GM21717 (cell line): ENCODE results near the gene EIF3J.
A peak's percentile ranks its signal among the peaks of the same experiment; 100 is the strongest.
"Not testable (repeated sequence)": the region's sequence is repeated elsewhere in the genome, so short reads cannot be mapped to it uniquely, and the experiment has no call there.

Experiments used
- ATAC-seq: cut with Tn5 transposase; IDR thresholded peaks from one replicate; pipeline ENCODE4 v1.9.1; 2021; ENCODE audit warnings: mild to moderate bottlenecking, moderate library complexity; ENCODE audit not compliant: unreplicated experiment

EIF3J gene

GRCh38 chr15:44536962-44537734, at the start of gene EIF3J:
EIF3J (plus strand) TSS chr15:44537147; CDS start chr15:44537195, 48 bp downstream.
- peak; percentile 79 for ATAC-seq

- no peak for ATAC-seq
Observed at GRCh38 chr15:44489464-44489863, 47.5 kb upstream of the EIF3J start.

- ATAC-seq, result no peak
Observed at GRCh38 chr15:44490622-44491021, 46.3 kb upstream of the EIF3J start.

GRCh38 chr15:44492040-44492439, 44.9 kb upstream of the EIF3J start:
- no peak for ATAC-seq

GRCh38 chr15:44492672-44493071, 44.3 kb upstream of the EIF3J start:
- no peak for ATAC-seq

- no peak for ATAC-seq
Observed at GRCh38 chr15:44495562-44495961, 41.4 kb upstream of the EIF3J start.

GRCh38 chr15:44500555-44500954, 36.4 kb upstream of the EIF3J start:
- no peak for ATAC-seq

GRCh38 chr15:44501768-44502366, 35.1 kb upstream of the EIF3J start:
- ATAC-seq, result no peak

- ATAC-seq, result no peak
Observed at GRCh38 chr15:44516436-44516835, 20.5 kb upstream of the EIF3J start.

- ATAC-seq, result no peak
Observed at GRCh38 chr15:44519537-44519936, 17.4 kb upstream of the EIF3J start.

- no peak for ATAC-seq
Observed at GRCh38 chr15:44525018-44525417, 11.9 kb upstream of the EIF3J start.

GRCh38 chr15:44527241-44527640, 9.7 kb upstream of the EIF3J start:
- no peak for ATAC-seq

- no peak for ATAC-seq
Observed at GRCh38 chr15:44529864-44530604, 6.9 kb upstream of the EIF3J start.

- no peak for ATAC-seq
Observed at GRCh38 chr15:44530653-44531052, 6.3 kb upstream of the EIF3J start.

GRCh38 chr15:44532275-44532674, 4.7 kb upstream of the EIF3J start:
- not testable (repeated sequence) for ATAC-seq

GRCh38 chr15:44532689-44533088, 4.3 kb upstream of the EIF3J start:
- no peak for ATAC-seq

- no peak for ATAC-seq
Observed at GRCh38 chr15:44535092-44535491, 1.9 kb upstream of the EIF3J start.

GRCh38 chr15:44535523-44536301, 1.2 kb upstream of the EIF3J start:
- no peak for ATAC-seq

- peak; percentile 46 for ATAC-seq
Observed at GRCh38 chr15:44536302-44536961, 515 bp upstream of the EIF3J start.

GRCh38 chr15:44537735-44538240, 841 bp downstream of the EIF3J start:
- no peak for ATAC-seq
